Keratinocyte (primary cell): ENCODE data around the gene SEC62. TPM values are rescaled to one million over a fixed set of nuclear protein-coding genes. Genes with fewer than 3 reads are reported as not detected.

Experiments used
- DNase-seq: peaks from one replicate; pipeline ENCODE4 v3.0.0-alpha.2; 2011; ENCODE audit warnings: low read depth, missing footprints, low spot score
- FAIRE-seq: peaks from 2 replicates; lab custom pipeline; 2011; peaks lifted over from hg19 to GRCh38; lab: Jason Lieb, UNC
- H2AFZ ChIP-seq: 2 replicates; pipeline ENCODE4 v1.6.0; 2012; ENCODE audit warnings: low read length, control low read depth, inconsistent platforms; ENCODE audit not compliant: control insufficient read depth
- H3K27ac ChIP-seq: 2 replicates; pipeline ENCODE4 v1.5.1; 2011; ENCODE audit warnings: low read length; ENCODE audit not compliant: control insufficient read depth, insufficient read depth
- H3K27me3 ChIP-seq: 3 replicates; pipeline ENCODE4 v1.6.0; 2011; ENCODE audit warnings: low read length; ENCODE audit not compliant: control insufficient read depth, insufficient read depth; ENCODE audit errors: extremely low read depth
- H3K36me3 ChIP-seq, 2 experiments: 2 replicates in 1 of 2; 3 replicates in 1 of 2; pipeline ENCODE4 v1.5.1; 2011; ENCODE audit warnings: low read length in 2 of 2, mild to moderate bottlenecking in 1 of 2; ENCODE audit not compliant: control insufficient read depth in 2 of 2, insufficient read depth in 2 of 2; ENCODE audit errors: extremely low read depth in 1 of 2
- H3K4me1 ChIP-seq: 3 replicates; pipeline ENCODE4 v1.5.1; 2011; ENCODE audit warnings: low read length; ENCODE audit not compliant: control insufficient read depth, insufficient read depth; ENCODE audit errors: extremely low read depth
- H3K4me2 ChIP-seq: 3 replicates; pipeline ENCODE4 v1.6.0; 2011; ENCODE audit warnings: low read depth, low read length; ENCODE audit not compliant: control insufficient read depth, insufficient read depth; ENCODE audit errors: extremely low read depth
- H3K4me3 ChIP-seq, 3 experiments: fragments of 200-600 bp in 1 of 3; sonication (generic) in 1 of 3; 2 replicates in 2 of 3; 3 replicates in 1 of 3; pipeline ENCODE4 v1.5.1; 2011 to 2016; ENCODE audit warnings: low read length in 3 of 3, mild to moderate bottlenecking in 3 of 3, control low read depth in 2 of 3, inconsistent platforms in 1 of 3, low read depth in 1 of 3, mixed read lengths in 1 of 3, mixed run types in 1 of 3, moderate library complexity in 1 of 3; ENCODE audit not compliant: control insufficient read depth in 2 of 3, insufficient read depth in 2 of 3; ENCODE audit errors: extremely low read depth in 1 of 3
- H3K79me2 ChIP-seq: 2 replicates; pipeline ENCODE4 v1.6.0; 2012; ENCODE audit warnings: low read length; ENCODE audit not compliant: control insufficient read depth, insufficient read depth
- H3K9ac ChIP-seq: 3 replicates; pipeline ENCODE4 v1.6.0; 2011; ENCODE audit warnings: low read length; ENCODE audit not compliant: control insufficient read depth, insufficient read depth; ENCODE audit errors: extremely low read depth
- H3K9me1 ChIP-seq: 3 replicates; pipeline ENCODE4 v1.6.0; 2011; ENCODE audit warnings: low read length; ENCODE audit not compliant: control insufficient read depth, insufficient read depth; ENCODE audit errors: extremely low read depth
- H3K9me3 ChIP-seq: 2 replicates; pipeline ENCODE4 v1.5.1; 2012; ENCODE audit warnings: low read depth, low read length; ENCODE audit not compliant: control insufficient read depth
- H4K20me1 ChIP-seq: 3 replicates; pipeline ENCODE4 v1.6.0; 2011; ENCODE audit warnings: low read length; ENCODE audit not compliant: control insufficient read depth, insufficient read depth; ENCODE audit errors: extremely low read depth
- EZH2 ChIP-seq: IDR thresholded peaks from one replicate; pipeline ENCODE4 v1.6.1; 2012; ENCODE audit warnings: inconsistent platforms, mild to moderate bottlenecking, low read length, moderate library complexity
- dilution Hi-C: fragments of 300-500 bp; cut with MboI; formaldehyde crosslinking; loops from one replicate; pipeline ENCODE4 v1.7.0; 2020; ENCODE audit warnings: low sequenced_read_pairs; ENCODE audit not compliant: extremely low pct_ligation_motif_present
- polyA minus RNA-seq, 3 experiments: library from RNA; depleted of rRNA, polyadenylated mRNA; stranded (reverse); fragments of >200 nt; gene quantifications; 1 replicate in 1 of 3; 2 replicates in 1 of 3; 3 replicates in 1 of 3; pipeline ENCODE4 v1.2.3, GENCODE V29; 2011
- polyA plus RNA-seq, 5 experiments: library from polyadenylated mRNA; depleted of rRNA in 3 of 5; stranded (reverse) in 3 of 5; stranded (forward) in 1 of 5; unstranded in 1 of 5; fragments of >200 nt; gene quantifications; 1 replicate in 1 of 5; 2 replicates in 3 of 5; 3 replicates in 1 of 5; pipeline versions ENCODE4 v1.2.1 to v1.2.3, GENCODE V29; 2011 to 2012; ENCODE audit warnings: missing spikeins in 2 of 5, low read depth in 1 of 5, low replicate concordance in 1 of 5
- TF ChIP-seq, protein P1 (sequence below), 3 experiments: IDR thresholded peaks in 1 of 3; conservative IDR thresholded peaks in 1 of 3; optimal IDR thresholded peaks in 1 of 3; 2 replicates in 2 of 3; 3 replicates in 1 of 3; pipeline versions ENCODE3 to v1.5.1; 2011; ENCODE audit warnings: low read length in 3 of 3, mild to moderate bottlenecking in 3 of 3, moderate library complexity in 2 of 3, control low read depth in 1 of 3, inconsistent platforms in 1 of 3; ENCODE audit not compliant: insufficient read depth in 2 of 3; ENCODE audit errors: extremely low read depth in 1 of 3

SEC62 gene, protein sequence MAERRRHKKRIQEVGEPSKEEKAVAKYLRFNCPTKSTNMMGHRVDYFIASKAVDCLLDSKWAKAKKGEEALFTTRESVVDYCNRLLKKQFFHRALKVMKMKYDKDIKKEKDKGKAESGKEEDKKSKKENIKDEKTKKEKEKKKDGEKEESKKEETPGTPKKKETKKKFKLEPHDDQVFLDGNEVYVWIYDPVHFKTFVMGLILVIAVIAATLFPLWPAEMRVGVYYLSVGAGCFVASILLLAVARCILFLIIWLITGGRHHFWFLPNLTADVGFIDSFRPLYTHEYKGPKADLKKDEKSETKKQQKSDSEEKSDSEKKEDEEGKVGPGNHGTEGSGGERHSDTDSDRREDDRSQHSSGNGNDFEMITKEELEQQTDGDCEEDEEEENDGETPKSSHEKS
- polyA plus RNA-seq (63.3 to 66.7 TPM (median 66.1 TPM) in 3 replicates), polyA minus RNA-seq (63.5 to 72.0 TPM (median 69.7 TPM) in 3 replicates)
- 150 TPM for polyA plus RNA-seq (2011; ENCODE audit: low read depth)
- polyA plus RNA-seq (2011; cell fraction: cytosol; rRNA removed): 17.4 and 34.6 TPM in 2 replicates
- 56.5 and 56.9 TPM in 2 replicates for polyA plus RNA-seq (2011; cell fraction: nucleus; rRNA removed)
- polyA plus RNA-seq (2012; ENCODE audit: low replicate concordance): 81.3 and 88.3 TPM in 2 replicates
- 23.6 TPM for polyA minus RNA-seq (2011; cell fraction: cytosol; rRNA and poly(A)+ RNA removed)
- 24.5 and 67.7 TPM in 2 replicates for polyA minus RNA-seq (2011; cell fraction: nucleus; rRNA and poly(A)+ RNA removed)

DNA sequence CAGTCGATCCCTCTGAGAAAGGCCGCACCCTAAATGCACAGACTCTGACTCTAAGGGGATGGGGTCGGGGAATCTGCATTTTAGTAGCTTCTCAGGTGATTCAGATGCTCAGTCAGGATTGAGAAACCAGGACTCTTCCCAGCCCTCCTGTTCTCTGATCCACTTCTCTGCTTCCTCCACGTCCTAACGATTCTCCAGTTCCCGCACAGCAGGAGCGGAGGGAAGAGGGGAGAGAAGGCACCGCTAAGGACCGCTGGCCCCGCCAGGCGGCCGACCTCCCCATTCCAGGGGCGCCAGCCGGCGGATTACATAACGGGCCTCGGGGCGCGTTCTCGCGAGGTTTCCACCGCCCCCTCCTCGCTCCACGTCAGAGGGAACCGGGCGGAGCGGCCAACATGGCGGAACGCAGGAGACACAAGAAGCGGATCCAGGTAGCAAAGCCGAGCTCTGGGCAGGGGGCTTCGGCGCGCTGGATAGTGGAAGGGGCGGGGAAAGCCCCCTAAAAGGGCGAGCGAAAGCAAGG lies at the start of gene SEC62:
SEC62 (plus strand) TSS at position 380 of the 523 bp plus-strand sequence; CDS start at position 396, 16 bp downstream.
- Histone ChIP-seq H3K9me1 (no peaks in the 10 kb centered on the region), H3K79me2 (peaks cover 48% of the 10 kb centered on the region), H3K4me2 (peak within 1 kb of the TSS; percentile 92), H3K27ac (peak within 1 kb of the TSS; percentile 90), H4K20me1 (no peaks in the 10 kb centered on the region), H2AFZ (peak within 1 kb of the TSS; percentile 91), H3K27me3 (no peaks in the 10 kb centered on the region), H3K9ac (peak within 1 kb of the TSS; percentile 99), H3K4me3 (peak within 1 kb of the TSS; percentile 76 to 89 (median 79)), H3K4me1 (peaks cover 17% of the 10 kb centered on the region), H3K9me3 (no peaks in the 10 kb centered on the region), H3K36me3 (no peaks in the 10 kb centered on the region)
- dilution Hi-C loops: no loop called here
- DNase-seq (peak; percentile 32), FAIRE-seq (no peak)
- no peak for TF ChIP-seq EZH2
- TF ChIP-seq, protein P1, sequence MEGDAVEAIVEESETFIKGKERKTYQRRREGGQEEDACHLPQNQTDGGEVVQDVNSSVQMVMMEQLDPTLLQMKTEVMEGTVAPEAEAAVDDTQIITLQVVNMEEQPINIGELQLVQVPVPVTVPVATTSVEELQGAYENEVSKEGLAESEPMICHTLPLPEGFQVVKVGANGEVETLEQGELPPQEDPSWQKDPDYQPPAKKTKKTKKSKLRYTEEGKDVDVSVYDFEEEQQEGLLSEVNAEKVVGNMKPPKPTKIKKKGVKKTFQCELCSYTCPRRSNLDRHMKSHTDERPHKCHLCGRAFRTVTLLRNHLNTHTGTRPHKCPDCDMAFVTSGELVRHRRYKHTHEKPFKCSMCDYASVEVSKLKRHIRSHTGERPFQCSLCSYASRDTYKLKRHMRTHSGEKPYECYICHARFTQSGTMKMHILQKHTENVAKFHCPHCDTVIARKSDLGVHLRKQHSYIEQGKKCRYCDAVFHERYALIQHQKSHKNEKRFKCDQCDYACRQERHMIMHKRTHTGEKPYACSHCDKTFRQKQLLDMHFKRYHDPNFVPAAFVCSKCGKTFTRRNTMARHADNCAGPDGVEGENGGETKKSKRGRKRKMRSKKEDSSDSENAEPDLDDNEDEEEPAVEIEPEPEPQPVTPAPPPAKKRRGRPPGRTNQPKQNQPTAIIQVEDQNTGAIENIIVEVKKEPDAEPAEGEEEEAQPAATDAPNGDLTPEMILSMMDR (optimal IDR thresholded peaks at IDR 0.05 in 1 of 3, IDR thresholded peaks at IDR 0.05 in 1 of 3, conservative IDR thresholded peaks at IDR 0.05 in 1 of 3; ENCODE audit: extremely low read depth in 1 of 3, insufficient read depth in 2 of 3, low read length in 3 of 3): peak; percentile 33 to 44 (median 36)

- no peaks in the 10 kb centered on the region for H3K27me3 ChIP-seq
- H3K9me3 ChIP-seq: no peaks in the 10 kb centered on the region
- DNase-seq: no peak
- no peaks in the 10 kb centered on the region for H4K20me1 ChIP-seq
- no peak for TF ChIP-seq EZH2
- TF ChIP-seq, protein P1 (optimal IDR thresholded peaks at IDR 0.05 in 1 of 3, IDR thresholded peaks at IDR 0.05 in 1 of 3, conservative IDR thresholded peaks at IDR 0.05 in 1 of 3; ENCODE audit: extremely low read depth in 1 of 3, insufficient read depth in 2 of 3, low read length in 3 of 3): no peak
- H3K27ac ChIP-seq: no peak overlapping the region
- no peak overlapping the region for H3K4me2 ChIP-seq
- no peaks in the 10 kb centered on the region for H3K79me2 ChIP-seq
- H3K4me3 ChIP-seq: no peak overlapping the region
- H3K4me1 ChIP-seq: no peaks in the 10 kb centered on the region
- dilution Hi-C loops: no loop called here
- H2AFZ ChIP-seq: no peak overlapping the region
- no peak for FAIRE-seq
- no peaks in the 10 kb centered on the region for H3K9me1 ChIP-seq
- no peaks in the 10 kb centered on the region for H3K36me3 ChIP-seq
- no peak overlapping the region for H3K9ac ChIP-seq
Measured at GRCh38 chr3:169923189-169923588, 43.4 kb upstream of the SEC62 start.
